Body of pancreas (tissue), 4 donors: ENCODE data around the gene C3orf20.

Experiments used
- CTCF ChIP-seq, 7 experiments: fragments of 450-650 bp in 4 of 7; fragments of 200-600 bp in 3 of 7; sonication (generic) in 3 of 7; IDR thresholded peaks; one replicate each; pipeline ENCODE4 v1.5.1; 2016 to 2019; ENCODE audit warnings: antibody characterized with exemption in 7 of 7
- POLR2A ChIP-seq, 3 donors: fragments of 450-650 bp; IDR thresholded peaks; one replicate each; pipeline ENCODE4 v1.6.1; 2016; ENCODE audit warnings: antibody characterized with exemption in 3 of 3, mild to moderate bottlenecking in 2 of 3

DNA sequence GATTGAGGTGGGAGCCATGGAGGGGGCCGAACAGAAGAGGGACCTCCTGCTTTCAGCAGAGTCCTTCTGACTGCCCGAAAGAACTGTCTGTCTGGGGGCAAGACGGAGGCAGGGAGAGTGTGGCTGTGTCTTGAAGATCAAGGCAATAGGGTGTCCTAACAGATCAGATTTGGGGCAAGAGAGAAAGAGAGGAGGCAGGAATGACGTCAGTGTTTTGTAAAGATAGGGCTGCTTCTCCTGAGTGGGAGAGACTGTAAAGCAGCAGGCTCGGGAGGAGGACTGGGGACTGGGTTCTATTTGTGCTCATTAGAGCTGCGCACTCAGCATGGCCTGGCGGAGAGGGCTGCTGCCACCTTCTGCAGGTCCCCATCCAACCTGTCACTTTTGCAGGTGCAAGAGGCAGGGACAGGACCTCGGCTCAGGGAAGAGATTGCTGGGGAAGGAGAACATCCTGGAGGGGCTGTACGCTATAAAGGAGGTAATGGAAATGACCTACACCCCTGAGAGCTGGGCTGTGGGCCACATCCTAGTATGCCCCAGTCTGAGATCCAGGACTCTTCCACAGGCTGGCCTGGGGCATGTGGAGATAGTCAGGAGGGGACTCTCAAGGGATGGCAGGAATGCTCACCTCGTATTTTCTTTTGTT is 114.8 kb downstream of the C3orf20 start:
- no peak for TF ChIP-seq CTCF (IDR thresholded peaks at IDR 0.05)
- TF ChIP-seq POLR2A (IDR thresholded peaks at IDR 0.05) = no peak
